Measurements from ENCODE around the gene RNF11. TPM values are rescaled to one million over a fixed set of nuclear protein-coding genes. Genes with fewer than 3 reads are reported as not detected.

The RNF11 gene
- total RNA-seq, 1 donor from 2014 or later = 83.6 TPM

GRCh38 chr1:51322417-51323101, 86.5 kb downstream of the RNF11 start:
- H3K27me3 ChIP-seq (ENCODE audit: low read depth) = no peaks in the 10 kb centered on the region
- H3K27ac ChIP-seq = no peak overlapping the region
- TF ChIP-seq CTCF (IDR thresholded peaks at IDR 0.05) = no peak
- no peaks in the 10 kb centered on the region for H3K36me3 ChIP-seq
- DNase-seq (no peak), ATAC-seq (no peak)
- no peaks in the 10 kb centered on the region for H3K4me1 ChIP-seq
- H3K9me3 ChIP-seq = no peaks in the 10 kb centered on the region
- intact Hi-C loops (cut with DNase I) = no loop called here
- H3K4me3 ChIP-seq = no peak overlapping the region

Other genes with a start within 250 kb of the RNF11 start
- gene C1orf185, start 134.0 kb upstream of the RNF11 start, total RNA-seq = not detected
- gene TTC39A, start 94.3 kb downstream of the RNF11 start, total RNA-seq = 34.9 TPM

Measured in lower lobe of right lung (tissue), 2 donors.